ENCODE results near the gene NMNAT2.

NMNAT2 gene

DNA sequence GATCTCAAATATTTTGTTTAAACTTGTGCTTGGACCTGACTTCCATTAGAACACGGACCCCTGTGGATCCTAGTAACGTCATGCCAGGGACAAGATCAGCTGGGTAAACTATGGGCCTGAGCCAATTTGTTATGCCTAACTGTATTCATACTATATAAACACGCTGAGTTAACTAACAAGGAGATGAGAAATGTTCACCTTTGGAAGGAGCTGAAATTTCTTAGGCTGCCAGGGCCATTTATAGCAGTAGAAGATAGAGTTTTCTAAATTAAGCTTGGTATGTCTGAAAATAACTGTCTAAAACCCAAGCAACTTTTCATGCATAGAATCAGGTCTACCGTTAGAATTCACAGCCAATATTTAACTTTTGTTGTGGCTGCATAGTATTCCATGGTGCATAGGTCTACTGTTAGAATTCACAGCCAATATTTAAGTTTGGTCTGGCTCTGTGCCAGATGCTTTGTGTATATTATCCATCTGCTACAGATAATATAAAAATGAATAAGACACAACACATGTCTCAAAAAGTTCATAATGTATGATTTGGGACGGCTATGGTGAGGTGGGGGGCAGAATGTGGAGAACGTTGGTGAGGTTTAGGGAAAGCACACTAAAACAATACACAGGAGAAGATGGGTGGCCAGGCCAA, 61.5 kb downstream of the NMNAT2 start:
- no peak overlapping the region for H3K27ac ChIP-seq (ENCODE audit: insufficient read depth, low read length, poor library complexity, severe bottlenecking)
- H3K36me3 ChIP-seq (ENCODE audit: control insufficient read depth, insufficient read depth, low read length): no peaks in the 10 kb centered on the region

GRCh38 chr1:183355797-183356196, 62.4 kb downstream of the NMNAT2 start:
- no peaks in the 10 kb centered on the region for H3K27me3 ChIP-seq (replicated peaks; ENCODE audit: control insufficient read depth, insufficient read depth, low read length, poor library complexity, severe bottlenecking)
- no peak for DNase-seq
- no peaks in the 10 kb centered on the region for H3K9me3 ChIP-seq (ENCODE audit: control insufficient read depth, low read length)
- no peak overlapping the region for H3K4me3 ChIP-seq (ENCODE audit: insufficient read depth, low read depth, low read length, poor library complexity, severe bottlenecking)
- no peaks in the 10 kb centered on the region for H3K4me1 ChIP-seq (ENCODE audit: control insufficient read depth, insufficient read depth, low read length, poor library complexity, severe bottlenecking)
- no peaks in the 10 kb centered on the region for H3K36me3 ChIP-seq (ENCODE audit: control insufficient read depth, insufficient read depth, low read length)
- H3K27ac ChIP-seq (ENCODE audit: insufficient read depth, low read length, poor library complexity, severe bottlenecking): no peak overlapping the region

More for the DNA sequence above, 61.5 kb downstream of the NMNAT2 start:
- no peak overlapping the region for H3K4me3 ChIP-seq (ENCODE audit: insufficient read depth, low read depth, low read length, poor library complexity, severe bottlenecking)
- no peaks in the 10 kb centered on the region for H3K4me1 ChIP-seq (ENCODE audit: control insufficient read depth, insufficient read depth, low read length, poor library complexity, severe bottlenecking)
- no peaks in the 10 kb centered on the region for H3K9me3 ChIP-seq (ENCODE audit: control insufficient read depth, low read length)
- no peaks in the 10 kb centered on the region for H3K27me3 ChIP-seq (replicated peaks; ENCODE audit: control insufficient read depth, insufficient read depth, low read length, poor library complexity, severe bottlenecking)
- no peak for DNase-seq

GRCh38 chr1:183355181-183355580, 63.0 kb downstream of the NMNAT2 start:
- H3K27ac ChIP-seq (ENCODE audit: insufficient read depth, low read length, poor library complexity, severe bottlenecking): no peak overlapping the region
- no peaks in the 10 kb centered on the region for H3K4me1 ChIP-seq (ENCODE audit: control insufficient read depth, insufficient read depth, low read length, poor library complexity, severe bottlenecking)
- no peaks in the 10 kb centered on the region for H3K27me3 ChIP-seq (replicated peaks; ENCODE audit: control insufficient read depth, insufficient read depth, low read length, poor library complexity, severe bottlenecking)
- no peaks in the 10 kb centered on the region for H3K36me3 ChIP-seq (ENCODE audit: control insufficient read depth, insufficient read depth, low read length)
- no peak for DNase-seq
- H3K9me3 ChIP-seq (ENCODE audit: control insufficient read depth, low read length): no peaks in the 10 kb centered on the region
- no peak overlapping the region for H3K4me3 ChIP-seq (ENCODE audit: insufficient read depth, low read depth, low read length, poor library complexity, severe bottlenecking)

DNA sequence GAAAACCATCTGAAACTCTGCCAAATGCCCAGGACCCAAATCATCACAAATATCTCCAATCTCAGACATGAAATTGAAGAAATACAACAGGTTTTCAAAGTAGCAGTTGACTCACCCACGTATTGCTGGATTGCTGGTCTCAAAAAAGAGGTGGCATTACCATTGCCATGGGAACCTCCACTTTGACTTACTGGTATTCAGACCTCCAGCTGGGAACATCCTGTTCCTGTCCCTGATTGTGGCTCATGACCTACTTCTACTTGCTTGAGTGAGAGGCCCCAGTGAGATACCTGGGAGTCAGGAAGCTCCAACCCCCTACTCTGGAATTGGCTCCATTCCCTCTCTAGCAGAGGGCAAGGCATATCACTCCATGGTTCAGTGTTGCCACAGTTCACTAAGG, 64.6 kb downstream of the NMNAT2 start:
- H3K4me3 ChIP-seq (ENCODE audit: insufficient read depth, low read depth, low read length, poor library complexity, severe bottlenecking): no peak overlapping the region
- no peaks in the 10 kb centered on the region for H3K27me3 ChIP-seq (replicated peaks; ENCODE audit: control insufficient read depth, insufficient read depth, low read length, poor library complexity, severe bottlenecking)
- DNase-seq: no peak
- no peak overlapping the region for H3K27ac ChIP-seq (ENCODE audit: insufficient read depth, low read length, poor library complexity, severe bottlenecking)
- H3K36me3 ChIP-seq (ENCODE audit: control insufficient read depth, insufficient read depth, low read length): no peaks in the 10 kb centered on the region
- no peaks in the 10 kb centered on the region for H3K4me1 ChIP-seq (ENCODE audit: control insufficient read depth, insufficient read depth, low read length, poor library complexity, severe bottlenecking)
- no peaks in the 10 kb centered on the region for H3K9me3 ChIP-seq (ENCODE audit: control insufficient read depth, low read length)

- no peaks in the 10 kb centered on the region for H3K4me1 ChIP-seq (ENCODE audit: control insufficient read depth, insufficient read depth, low read length, poor library complexity, severe bottlenecking)
- no peak overlapping the region for H3K27ac ChIP-seq (ENCODE audit: insufficient read depth, low read length, poor library complexity, severe bottlenecking)
- H3K9me3 ChIP-seq (ENCODE audit: control insufficient read depth, low read length): no peaks in the 10 kb centered on the region
- no peaks in the 10 kb centered on the region for H3K27me3 ChIP-seq (replicated peaks; ENCODE audit: control insufficient read depth, insufficient read depth, low read length, poor library complexity, severe bottlenecking)
- no peak overlapping the region for H3K4me3 ChIP-seq (ENCODE audit: insufficient read depth, low read depth, low read length, poor library complexity, severe bottlenecking)
- H3K36me3 ChIP-seq (ENCODE audit: control insufficient read depth, insufficient read depth, low read length): no peaks in the 10 kb centered on the region
- DNase-seq: no peak
These were observed 68.9 kb downstream of the NMNAT2 start for GRCh38 chr1:183349201-183349711.

DNA sequence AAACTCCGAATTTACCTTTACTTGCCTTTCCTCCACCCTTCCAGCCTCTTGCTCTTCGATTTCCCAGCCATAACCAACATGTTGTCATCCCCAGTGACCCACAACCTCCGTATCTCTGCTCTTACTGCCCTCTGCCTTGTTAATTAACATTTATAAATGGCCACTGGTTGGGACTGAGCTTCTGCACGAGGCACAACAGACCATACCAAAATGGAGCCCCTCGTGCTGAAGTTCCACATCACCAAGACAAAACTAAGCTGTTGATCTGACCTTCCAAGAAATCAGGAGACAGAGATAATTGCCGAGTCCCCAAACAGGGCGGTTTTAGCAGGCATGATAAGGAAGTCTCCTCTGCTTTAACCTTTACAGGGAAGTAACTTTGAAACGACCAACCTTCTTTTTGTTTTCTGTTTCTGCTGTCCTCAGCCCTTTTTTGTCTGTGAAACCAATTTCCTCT, 71.9 kb downstream of the NMNAT2 start:
- H3K27me3 ChIP-seq (replicated peaks; ENCODE audit: control insufficient read depth, insufficient read depth, low read length, poor library complexity, severe bottlenecking): no peaks in the 10 kb centered on the region
- H3K9me3 ChIP-seq (ENCODE audit: control insufficient read depth, low read length): no peaks in the 10 kb centered on the region
- no peaks in the 10 kb centered on the region for H3K4me1 ChIP-seq (ENCODE audit: control insufficient read depth, insufficient read depth, low read length, poor library complexity, severe bottlenecking)
- H3K36me3 ChIP-seq (ENCODE audit: control insufficient read depth, insufficient read depth, low read length): no peaks in the 10 kb centered on the region
- no peak overlapping the region for H3K27ac ChIP-seq (ENCODE audit: insufficient read depth, low read length, poor library complexity, severe bottlenecking)
- no peak overlapping the region for H3K4me3 ChIP-seq (ENCODE audit: insufficient read depth, low read depth, low read length, poor library complexity, severe bottlenecking)
- no peak for DNase-seq

- H3K36me3 ChIP-seq (ENCODE audit: control insufficient read depth, insufficient read depth, low read length): no peaks in the 10 kb centered on the region
- DNase-seq: no peak
- H3K4me3 ChIP-seq (ENCODE audit: insufficient read depth, low read depth, low read length, poor library complexity, severe bottlenecking): no peak overlapping the region
- no peaks in the 10 kb centered on the region for H3K4me1 ChIP-seq (ENCODE audit: control insufficient read depth, insufficient read depth, low read length, poor library complexity, severe bottlenecking)
- no peaks in the 10 kb centered on the region for H3K27me3 ChIP-seq (replicated peaks; ENCODE audit: control insufficient read depth, insufficient read depth, low read length, poor library complexity, severe bottlenecking)
- no peak overlapping the region for H3K27ac ChIP-seq (ENCODE audit: insufficient read depth, low read length, poor library complexity, severe bottlenecking)
- H3K9me3 ChIP-seq (ENCODE audit: control insufficient read depth, low read length): no peaks in the 10 kb centered on the region
These were observed 78.5 kb downstream of the NMNAT2 start for GRCh38 chr1:183339556-183340167.

DNA sequence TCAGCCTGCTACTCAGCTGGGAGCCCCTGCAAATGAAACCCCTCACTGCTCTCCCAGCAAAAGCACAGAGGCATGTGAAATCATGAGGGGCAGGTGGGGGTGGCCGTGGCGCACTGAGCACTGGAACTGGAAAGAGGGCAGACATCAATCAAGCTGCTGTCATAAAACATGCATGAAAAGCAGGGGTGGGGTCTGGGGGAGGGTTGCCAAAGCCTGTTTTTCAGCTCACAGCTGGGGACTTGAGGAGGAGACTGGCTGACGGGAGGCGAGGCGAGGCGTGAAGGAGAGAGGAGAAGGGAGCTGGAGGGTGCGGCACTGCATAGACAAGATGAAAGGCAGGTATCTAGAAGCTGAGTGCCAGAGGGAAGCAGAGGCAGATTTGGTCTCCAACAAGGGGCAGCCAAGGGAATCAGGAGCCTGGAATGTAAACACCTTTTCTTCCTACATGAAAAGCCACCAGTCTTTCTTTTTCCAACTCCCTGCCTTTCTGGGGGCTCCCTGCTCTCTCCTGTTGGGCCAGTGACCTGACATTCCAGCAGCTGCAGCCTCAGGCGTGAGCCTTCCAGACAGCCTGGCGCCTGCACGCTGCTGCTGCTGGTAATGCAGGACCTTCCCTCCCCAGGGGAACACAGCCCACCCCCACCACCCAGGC, 87.0 kb downstream of the NMNAT2 start:
- Histone ChIP-seq H3K36me3 (ENCODE audit: control insufficient read depth, insufficient read depth, low read length) (no peaks in the 10 kb centered on the region), H3K27ac (ENCODE audit: insufficient read depth, low read length, poor library complexity, severe bottlenecking) (no peak overlapping the region), H3K4me3 (ENCODE audit: insufficient read depth, low read depth, low read length, poor library complexity, severe bottlenecking) (no peak overlapping the region), H3K9me3 (ENCODE audit: control insufficient read depth, low read length) (no peaks in the 10 kb centered on the region), H3K4me1 (ENCODE audit: control insufficient read depth, insufficient read depth, low read length, poor library complexity, severe bottlenecking) (no peaks in the 10 kb centered on the region), H3K27me3 (replicated peaks; ENCODE audit: control insufficient read depth, insufficient read depth, low read length, poor library complexity, severe bottlenecking) (peaks cover 3% of the 10 kb centered on the region)
- DNase-seq: no peak

DNA sequence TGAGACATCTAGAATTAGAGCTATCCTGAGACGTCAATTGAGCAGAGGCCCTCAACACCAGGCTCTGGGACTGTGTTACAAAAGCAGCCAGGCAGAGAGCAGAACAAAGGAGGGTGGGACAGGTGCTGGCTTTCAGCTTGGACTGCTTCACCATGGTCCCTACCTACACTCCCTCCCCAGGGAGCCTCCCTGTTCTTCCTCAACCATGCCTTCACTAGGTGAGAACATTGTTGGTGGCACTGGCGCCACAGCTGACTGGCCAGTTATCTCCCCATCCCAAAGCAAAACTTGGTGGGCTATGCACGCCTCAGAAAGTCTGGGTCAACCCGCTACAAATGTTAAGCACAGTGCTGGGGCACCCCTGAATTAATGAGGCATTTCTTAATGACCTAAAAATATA, 87.8 kb downstream of the NMNAT2 start:
- no peaks in the 10 kb centered on the region for H3K9me3 ChIP-seq (ENCODE audit: control insufficient read depth, low read length)
- H3K27me3 ChIP-seq (replicated peaks; ENCODE audit: control insufficient read depth, insufficient read depth, low read length, poor library complexity, severe bottlenecking): peaks cover 3% of the 10 kb centered on the region
- no peak overlapping the region for H3K4me3 ChIP-seq (ENCODE audit: insufficient read depth, low read depth, low read length, poor library complexity, severe bottlenecking)
- H3K27ac ChIP-seq (ENCODE audit: insufficient read depth, low read length, poor library complexity, severe bottlenecking): no peak overlapping the region
- DNase-seq: no peak
- no peaks in the 10 kb centered on the region for H3K4me1 ChIP-seq (ENCODE audit: control insufficient read depth, insufficient read depth, low read length, poor library complexity, severe bottlenecking)
- no peaks in the 10 kb centered on the region for H3K36me3 ChIP-seq (ENCODE audit: control insufficient read depth, insufficient read depth, low read length)

- Histone ChIP-seq H3K4me1 (ENCODE audit: control insufficient read depth, insufficient read depth, low read length, poor library complexity, severe bottlenecking) (no peaks in the 10 kb centered on the region), H3K36me3 (ENCODE audit: control insufficient read depth, insufficient read depth, low read length) (no peaks in the 10 kb centered on the region), H3K27me3 (replicated peaks; ENCODE audit: control insufficient read depth, insufficient read depth, low read length, poor library complexity, severe bottlenecking) (peaks cover 3% of the 10 kb centered on the region), H3K27ac (ENCODE audit: insufficient read depth, low read length, poor library complexity, severe bottlenecking) (no peak overlapping the region), H3K4me3 (ENCODE audit: insufficient read depth, low read depth, low read length, poor library complexity, severe bottlenecking) (no peak overlapping the region), H3K9me3 (ENCODE audit: control insufficient read depth, low read length) (no peaks in the 10 kb centered on the region)
- no peak for DNase-seq
These were observed 89.8 kb downstream of the NMNAT2 start for GRCh38 chr1:183328371-183328770.

Data from effector memory CD4-positive, alpha-beta T cell (primary cell).